Stimulated activated CD4-positive, alpha-beta T cell treated with anti-CD3 and anti-CD28 coated beads, Interleukin-4, amount 100 ng/mL, for 24 hours (primary cell): ENCODE measurements around the gene DYNLRB2.

Experiments used
- DNase-seq: peaks from one replicate; pipeline ENCODE4 v3.0.0-alpha.2; 2020

DYNLRB2 gene

DNA sequence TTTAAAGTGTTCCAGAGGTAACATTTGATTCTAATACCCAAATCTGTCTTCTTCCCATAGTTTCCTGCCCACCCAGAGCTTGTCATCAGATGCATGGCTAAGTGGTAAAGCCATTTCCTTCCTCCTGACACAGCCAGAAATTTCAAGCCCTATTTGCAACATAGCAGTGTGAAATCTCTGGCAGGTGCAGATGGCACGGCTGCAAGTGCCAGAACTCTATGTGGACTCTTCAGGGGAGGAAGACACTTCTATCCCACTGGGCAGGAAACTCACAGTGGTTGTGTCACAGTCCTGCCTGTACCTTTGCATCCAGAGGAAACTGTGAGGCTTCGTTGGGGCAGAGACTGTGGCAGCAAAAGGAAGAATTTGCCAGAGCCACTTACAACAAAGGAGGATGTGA, 13.2 kb downstream of the DYNLRB2 start:
- no peak for DNase-seq

DNA sequence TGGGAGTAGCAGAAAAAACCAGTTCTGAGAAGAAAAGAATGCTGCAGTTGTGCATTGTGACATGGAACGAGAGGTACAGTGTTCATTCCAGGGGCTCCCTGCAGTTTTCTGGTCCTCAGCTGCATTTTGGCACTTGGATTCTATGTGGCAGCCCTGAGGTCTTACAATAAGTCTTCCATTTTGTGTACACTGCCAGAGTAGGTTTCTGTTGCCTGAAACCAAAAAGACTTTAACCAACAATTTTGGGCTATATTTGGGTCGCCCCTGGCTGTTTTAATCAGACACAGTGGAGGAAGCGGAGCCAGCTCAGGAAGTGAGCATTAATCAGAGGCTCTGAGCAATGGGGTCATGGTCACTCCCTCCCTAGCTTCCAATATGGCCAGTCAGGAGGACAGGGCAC, 15.7 kb downstream of the DYNLRB2 start:
- DNase-seq: no peak

DNA sequence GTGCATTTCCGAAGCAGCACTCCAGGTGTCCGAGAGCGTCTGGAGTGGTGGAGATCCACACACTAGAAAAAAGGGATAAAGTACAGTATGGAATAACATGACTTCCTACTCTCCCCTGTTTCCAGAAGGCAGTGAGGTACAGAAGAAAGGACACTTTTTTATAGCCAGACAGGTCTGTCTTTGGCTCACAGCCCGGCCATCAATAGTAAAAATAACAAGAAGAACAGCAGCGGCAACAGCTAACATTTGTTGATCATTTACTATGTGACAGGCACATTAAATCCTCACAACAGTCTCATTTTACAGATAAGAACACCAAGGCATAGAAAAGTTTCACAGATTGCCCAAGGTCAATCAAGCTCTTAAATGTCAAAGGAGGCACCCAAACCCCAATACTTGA, 16.2 kb downstream of the DYNLRB2 start:
- DNase-seq: no peak

DNA sequence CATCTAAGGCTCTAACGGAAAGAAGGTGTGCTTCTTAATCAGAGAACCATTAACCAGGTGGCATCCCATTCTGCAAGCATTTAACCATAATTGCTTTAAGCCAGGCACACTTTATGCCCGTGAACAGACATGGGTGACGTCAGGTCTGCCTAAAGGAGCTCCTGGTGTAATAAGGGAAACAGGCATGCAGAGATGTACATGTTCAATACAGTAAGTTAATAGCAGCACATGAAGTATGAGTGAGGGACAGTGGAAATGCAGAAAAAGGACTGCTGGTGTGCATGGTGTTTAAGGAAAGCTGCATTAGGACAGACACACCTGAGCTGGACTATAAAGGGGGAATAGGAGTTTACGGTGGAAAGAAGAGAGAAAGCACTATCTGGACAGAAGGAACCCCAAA, 18.6 kb downstream of the DYNLRB2 start:
- no peak for DNase-seq

DNA sequence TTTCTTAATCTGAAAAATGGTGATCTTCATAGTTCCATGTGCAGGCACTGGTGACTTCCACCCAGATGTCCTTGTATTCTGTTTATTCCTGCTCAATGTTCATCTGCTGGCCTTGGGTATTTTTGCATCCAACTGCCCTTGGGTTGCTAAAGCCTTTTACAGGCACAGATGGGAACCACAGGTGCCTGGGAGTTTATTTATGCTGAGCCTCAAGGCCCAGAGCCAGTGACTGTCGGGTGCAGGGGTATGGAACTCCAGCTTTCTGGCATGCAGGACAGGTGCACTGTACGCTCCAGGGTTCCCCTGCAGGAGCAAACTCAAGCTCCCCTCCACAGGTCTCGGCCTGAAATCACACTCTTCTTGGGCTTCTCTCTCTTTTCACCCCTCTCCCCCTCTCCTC, 22.3 kb downstream of the DYNLRB2 start:
- DNase-seq: no peak

DNA sequence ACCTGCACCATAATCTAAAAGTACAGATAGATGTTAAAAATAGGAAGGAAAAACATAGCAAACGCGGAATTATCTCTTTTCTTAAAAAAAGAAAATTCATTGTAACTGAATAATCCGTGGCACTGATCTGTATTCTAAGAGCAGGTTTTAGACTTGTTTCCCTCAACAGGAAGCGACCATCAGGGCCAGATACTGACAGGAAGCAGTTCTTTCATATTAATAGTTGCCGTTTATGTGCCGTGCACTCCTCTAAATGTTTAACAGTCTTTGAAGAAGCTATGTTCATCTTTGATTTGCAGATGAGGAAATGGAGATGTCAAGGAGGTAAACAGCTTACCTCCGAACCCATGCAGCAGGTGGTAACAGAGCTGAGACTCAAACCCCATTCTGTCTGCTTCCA, 23.6 kb downstream of the DYNLRB2 start:
- no peak for DNase-seq

DNA sequence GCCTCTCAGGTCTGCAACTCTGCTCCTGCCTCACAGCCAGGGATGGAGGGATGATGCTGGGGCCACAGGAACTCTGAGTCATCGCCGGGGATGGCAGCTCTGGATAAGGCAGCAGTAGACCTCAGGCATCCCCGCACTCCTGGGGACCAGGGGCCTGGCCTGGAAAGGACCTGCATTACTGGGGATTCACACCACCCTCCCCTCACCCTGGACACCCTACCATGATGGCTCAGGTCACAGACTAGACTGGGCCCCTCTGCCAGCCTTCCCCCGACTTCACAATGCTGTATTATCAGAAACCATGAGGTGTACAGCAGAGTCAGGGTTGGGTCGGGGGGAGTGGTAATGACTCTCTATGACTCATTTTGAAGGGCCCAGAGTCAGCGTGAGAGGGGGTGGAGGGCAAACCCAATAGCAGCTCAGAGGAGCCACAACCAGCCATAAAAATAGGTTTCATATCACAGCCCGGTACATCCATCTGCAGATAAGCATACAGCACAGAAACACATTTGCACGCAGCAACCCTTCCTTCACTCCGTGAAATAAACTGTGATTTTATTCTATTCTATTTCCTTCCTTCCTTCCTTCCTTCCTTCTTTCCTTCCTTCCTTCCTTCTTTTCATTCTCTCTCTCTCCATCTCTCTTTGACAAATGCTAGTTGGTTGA, 28.8 kb downstream of the DYNLRB2 start:
- peak; percentile 87 for DNase-seq

DNA sequence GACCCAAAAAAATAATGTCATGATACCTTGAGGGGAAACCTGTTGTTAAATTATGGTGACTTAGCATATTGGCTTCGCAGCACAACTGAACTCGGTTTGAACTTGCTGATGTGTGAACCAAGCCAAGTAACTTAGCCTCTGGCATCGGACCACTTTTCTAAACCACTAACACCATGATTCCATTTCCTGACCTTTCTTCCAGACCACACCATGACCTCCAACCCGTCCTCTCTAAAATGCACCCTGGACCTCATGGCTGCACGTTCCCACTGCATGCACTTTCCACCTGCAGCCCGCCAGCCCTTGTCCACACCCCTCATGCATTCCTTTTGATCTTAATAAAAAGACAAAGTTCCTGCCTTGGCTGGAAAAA, 29.3 kb downstream of the DYNLRB2 start:
- DNase-seq: no peak

DNA sequence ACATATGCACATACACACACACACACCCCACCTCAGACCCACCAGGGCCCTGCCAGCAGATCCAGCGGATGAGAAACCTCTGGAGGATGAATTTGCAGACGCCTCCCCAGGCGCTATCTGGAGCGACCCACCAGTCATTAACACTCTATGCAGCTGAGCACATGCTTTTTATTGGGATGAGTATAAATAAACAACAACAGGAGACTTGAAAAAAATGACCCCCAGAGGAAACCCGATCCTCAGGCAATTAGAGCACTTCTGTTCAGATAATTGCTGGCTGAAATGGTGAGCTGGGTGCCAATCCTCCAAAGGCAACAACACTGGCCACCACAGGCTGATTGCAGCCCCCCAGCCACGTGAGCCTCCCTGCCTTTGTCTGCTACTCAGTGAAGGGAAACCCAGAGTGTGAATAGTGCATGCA, 32.9 kb downstream of the DYNLRB2 start:
- no peak for DNase-seq

DNA sequence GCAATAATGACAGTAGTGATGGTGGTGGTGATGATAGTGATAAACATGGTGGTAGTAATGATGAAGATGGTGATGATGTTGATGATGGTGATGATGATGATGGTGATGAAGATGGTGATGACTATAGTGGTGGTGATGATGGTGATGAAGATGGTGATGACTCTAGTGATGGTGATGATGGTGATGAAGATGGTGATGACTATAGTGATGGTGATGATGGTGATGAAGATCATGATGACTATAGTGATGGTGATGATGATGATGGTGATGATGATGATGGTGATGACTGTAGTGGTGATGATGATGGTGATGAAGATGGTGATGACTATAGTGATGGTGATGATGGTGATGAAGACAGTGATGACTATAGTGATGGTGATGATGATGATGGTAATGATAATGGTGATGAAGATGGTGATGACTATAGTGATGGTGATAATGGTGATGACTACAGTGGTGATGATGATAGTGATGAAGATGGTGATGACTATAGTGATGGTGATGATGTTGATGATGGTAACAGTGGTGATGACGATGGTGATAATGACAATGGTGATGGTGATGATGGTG, 35.6 kb downstream of the DYNLRB2 start:
- DNase-seq: no peak

DNA sequence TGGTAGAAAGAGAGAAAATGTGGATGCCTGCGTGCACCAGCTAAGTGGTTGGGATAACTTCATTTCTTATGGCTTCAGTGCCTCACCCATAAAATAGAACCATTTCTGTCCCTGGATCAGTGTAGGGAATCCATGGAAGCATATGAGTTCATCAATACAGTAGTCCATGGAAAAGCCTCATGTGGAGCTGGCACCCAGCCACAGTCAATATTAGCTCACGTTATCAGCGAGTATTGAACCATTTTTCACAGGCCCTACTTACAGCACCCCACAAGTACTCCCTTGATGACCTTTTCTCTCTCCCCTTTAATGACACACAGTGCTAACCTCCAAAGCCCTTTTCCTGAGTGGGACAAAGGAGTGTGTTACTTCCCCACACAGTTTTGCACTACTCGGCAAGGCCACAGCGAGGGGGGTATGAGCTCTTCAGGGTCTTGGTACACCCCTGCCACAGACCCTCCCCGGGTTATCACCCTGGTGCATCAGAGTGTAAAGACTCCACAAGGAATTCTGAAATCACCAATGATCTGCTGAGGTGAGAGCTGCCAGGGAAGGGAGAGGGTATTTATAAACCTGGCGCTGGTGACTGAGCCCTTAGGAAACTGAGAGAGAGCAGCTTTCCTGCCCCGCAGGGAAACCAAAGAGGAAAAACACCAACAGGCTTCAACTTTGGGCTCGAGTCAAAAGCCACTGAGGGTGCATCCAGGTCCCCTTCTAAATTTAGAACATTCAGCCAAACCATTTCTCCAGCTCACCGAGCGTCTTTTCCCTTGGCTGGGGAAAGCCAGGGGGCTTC, 36.9 kb downstream of the DYNLRB2 start:
- no peak for DNase-seq

DNA sequence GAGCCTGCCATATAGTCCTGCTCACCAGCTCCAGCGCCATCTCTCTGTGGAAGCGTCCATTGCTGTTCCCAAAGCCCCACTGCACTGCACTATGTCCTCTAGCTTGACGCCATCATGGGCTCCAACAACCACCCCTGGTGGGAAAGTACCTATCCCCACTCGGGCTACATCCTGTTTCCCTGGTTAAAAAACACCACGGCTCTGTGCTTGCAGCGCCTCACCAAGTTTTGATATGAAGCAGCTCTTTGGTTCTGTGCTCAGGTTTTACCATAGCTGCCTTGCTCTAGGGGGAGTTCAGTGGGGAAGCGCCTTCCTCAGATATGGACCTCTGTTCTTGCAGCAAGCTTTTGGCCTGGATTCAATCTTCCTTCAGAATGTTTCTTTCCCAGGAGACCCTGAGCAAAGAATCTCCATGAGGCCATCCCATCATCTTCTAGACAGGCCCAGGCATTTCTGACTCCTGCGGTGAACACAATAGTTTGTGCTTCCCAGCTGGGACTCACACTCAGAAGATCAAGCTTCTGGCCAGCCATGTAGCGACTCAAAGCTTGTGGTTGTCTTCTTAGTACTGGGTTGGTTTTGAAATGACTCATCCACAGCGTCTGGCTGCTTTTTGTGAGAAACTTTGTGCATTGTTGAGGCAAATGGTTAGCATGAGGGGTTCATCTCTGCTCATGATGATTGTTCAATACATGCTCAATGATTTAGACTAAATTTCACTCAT, 39.5 kb downstream of the DYNLRB2 start:
- peak; percentile 76 for DNase-seq

DNA sequence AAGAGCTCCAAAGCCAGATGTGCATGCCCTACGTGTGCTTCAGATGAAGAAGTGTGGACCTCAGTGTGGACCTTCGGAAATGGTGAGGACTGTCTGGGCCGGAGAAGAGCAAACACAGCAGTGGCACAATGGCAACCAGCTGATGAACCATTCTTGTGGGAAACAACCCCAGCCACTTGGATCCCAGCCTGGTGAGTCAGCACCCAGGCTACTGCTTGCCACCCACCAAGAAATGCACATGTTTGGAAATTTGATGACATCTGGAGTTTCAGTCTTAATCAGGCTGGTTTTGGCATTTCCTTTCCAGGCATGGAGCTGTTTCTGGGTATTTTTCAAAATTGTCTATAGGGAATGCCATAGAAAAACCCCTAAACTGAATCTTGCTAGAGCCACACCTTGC, 42.7 kb downstream of the DYNLRB2 start:
- peak; percentile 67 for DNase-seq

DNA sequence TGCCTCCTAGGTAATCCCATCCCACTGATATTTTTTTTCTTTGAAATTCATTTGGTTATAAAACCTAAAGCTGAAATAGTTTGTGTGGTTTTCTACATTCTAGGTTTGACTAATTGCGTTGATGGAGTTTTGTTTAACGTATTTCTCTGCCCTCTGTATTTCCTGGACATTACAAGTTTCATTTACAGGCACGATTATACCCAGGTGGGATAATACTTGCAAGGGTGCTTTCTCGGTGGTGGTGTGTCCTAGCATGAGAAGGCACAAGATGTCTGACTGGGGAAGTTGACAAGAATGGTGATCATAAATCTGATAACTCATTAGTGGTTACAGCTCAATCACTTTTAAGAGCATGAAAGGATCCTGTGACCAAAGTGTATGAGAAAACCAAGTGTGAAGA, 45.0 kb downstream of the DYNLRB2 start:
- no peak for DNase-seq

DNA sequence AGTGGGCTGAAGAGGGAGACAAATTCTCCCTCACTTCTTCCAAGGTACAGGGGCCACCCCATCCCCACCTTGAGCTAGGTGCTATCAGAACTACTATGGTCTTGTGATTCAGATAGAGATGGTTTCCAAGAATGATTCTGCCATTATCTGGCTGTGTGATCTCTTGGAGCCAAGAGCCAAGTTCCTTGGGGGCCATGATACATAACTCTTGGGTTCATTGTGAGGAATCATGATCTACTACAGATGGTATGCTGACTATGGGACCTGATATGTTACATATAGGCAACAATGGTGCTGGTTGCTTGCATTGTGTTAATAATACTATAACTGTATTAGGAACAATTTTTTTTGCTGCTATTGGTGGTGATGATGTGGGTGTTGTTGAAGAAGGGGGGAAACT, 45.7 kb downstream of the DYNLRB2 start:
- no peak for DNase-seq

DNA sequence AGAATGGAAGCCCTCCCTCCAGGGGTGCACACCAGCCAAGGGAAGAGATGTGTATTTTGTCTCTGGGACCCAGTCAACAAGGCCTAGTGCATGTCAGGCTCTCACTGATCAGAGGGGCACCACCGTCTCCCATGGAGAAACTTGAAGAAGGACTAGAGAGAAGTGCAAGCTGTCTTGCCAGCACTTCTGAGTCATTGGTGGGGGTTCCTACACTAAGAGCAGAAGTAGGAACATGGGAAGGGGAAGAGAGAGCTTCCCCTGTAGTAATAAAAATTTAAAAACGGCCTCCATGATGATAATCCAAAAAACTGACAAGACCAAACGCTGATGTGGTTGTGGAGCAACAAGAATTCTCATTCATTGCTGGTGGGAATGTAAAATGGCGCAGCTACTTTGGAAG, 46.3 kb downstream of the DYNLRB2 start:
- DNase-seq: no peak

DNA sequence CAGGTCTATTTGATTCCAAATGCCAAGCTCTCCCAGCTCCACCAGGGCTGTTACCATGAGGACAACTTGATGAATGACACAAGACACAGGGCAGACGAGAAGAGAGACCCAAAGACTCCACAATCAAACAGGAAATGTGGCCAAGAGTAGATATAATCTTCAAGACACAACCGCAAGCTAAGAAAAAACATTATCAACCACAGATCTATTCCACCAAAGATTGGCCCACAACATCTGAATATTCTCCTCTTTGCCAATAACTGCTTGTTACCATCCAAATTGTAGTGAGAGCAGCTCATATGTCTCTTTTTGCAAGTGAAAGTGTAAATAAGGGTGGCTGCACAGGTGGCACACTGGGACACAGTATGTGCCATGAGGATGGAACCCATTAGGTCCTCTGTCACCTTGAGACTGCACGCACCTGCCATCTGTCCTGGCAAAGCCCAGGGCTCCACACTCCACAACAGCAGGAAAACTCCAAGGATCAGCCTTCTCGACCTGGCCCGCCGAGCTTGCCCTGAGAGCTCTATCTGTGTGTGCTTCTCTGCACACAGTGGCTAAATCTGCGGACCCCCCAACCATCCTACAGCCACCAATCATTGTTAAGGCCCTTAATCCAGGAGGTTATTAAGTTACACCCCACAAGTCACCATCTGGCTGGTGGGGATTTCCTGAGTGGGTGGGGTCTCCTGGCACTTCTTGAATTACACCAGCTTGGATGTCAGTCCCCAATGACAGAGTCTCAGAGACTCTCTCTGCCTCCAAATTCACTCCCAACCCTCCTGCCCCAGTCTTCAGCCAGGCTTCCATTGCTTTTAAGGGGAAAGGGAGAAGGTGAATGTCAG, 50.5 kb downstream of the DYNLRB2 start:
- peak; percentile 17 for DNase-seq

DNA sequence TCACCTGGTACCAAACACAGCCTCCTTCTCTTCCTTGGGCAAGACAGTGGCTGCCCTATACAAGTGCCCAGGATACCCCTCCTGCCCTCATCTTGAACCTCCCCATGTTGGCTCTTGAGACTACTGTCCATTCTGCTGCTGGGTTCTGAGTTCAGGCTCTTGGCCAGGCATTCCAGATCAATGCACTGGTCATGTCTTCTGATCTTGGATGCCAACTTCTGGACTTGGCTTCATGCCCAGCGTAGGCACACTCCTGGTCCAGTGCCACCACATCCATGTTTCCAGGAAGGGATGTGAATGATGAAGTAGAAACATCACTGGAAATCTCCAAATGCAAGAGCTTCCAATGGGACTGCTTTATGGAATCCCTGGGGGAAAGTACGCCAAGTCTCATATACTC, 51.5 kb downstream of the DYNLRB2 start:
- DNase-seq: no peak

DNA sequence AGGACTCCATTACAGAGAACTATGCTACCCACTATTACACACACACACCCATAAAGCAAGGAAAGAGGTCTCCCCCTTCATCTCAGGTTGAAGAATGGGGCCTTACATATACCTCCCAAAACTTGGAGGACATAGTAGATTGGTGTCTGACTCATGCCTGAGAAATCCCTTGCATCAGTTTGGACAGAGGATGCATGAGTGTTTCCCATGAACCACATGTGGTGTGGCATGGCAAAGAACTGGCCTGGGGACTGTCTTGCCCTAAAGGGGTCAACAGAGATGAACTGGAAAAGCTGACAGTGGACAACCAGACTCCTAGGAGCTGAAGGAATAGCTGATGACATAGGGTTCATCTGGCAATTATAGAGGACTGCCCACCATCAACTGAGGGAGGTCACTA, 54.0 kb downstream of the DYNLRB2 start:
- DNase-seq: no peak

DNA sequence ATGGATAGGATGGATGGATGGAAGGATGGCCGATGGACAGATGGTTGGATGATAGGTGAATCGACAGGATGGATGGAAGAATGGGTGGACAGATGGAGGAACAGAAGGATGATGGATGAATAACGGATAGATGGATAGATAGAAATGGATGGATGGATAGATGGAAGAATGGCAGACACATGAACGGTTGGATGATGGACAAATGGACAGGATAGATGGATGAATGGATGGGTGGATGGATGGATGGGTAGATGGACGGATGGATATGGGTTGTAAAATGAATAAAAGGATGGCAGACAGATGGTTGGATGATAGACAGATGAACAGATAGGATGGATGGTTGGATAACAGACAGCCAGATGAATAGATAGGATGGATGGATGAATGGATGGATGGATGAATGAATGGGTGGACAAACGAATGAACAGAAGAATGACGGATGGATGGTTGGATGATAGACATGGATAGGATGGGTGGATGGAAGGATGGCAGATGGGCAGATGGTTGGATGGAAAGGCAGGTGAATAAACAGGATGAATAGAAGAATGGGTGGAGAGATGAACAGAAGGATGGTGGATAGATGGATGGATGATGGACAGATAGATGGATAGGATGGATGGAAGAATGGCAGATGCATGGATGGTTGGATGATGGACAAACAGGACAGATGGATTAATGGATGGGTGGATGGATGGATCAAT, 55.9 kb downstream of the DYNLRB2 start:
- DNase-seq: no peak

DNA sequence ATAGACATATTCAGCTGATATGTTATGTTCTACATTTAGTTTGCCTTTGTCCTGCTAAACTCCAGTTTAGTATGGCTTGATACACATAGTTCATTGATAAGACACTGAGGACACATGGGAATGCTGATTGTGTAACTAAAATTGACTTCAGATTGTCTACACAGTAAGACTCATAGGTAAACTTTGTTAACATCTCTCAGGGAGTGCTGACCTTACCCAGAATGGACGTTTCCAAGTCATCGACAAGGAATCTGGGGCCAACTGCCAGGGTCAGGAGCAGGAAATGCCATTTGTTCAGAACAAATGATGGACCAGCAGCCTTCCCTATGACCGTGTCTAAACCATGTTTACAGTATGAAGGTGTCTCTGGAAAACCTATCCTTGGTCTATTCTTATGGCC, 58.7 kb downstream of the DYNLRB2 start:
- DNase-seq: no peak
